ENCODE data around the gene VPS26C. TPM values are rescaled to one million over a fixed set of nuclear protein-coding genes. Genes with fewer than 3 reads are reported as not detected.

VPS26C gene
- polyA plus RNA-seq, 1 of the 3 experiments (the other 2 are of a cell fraction): 34.8 TPM

DNA sequence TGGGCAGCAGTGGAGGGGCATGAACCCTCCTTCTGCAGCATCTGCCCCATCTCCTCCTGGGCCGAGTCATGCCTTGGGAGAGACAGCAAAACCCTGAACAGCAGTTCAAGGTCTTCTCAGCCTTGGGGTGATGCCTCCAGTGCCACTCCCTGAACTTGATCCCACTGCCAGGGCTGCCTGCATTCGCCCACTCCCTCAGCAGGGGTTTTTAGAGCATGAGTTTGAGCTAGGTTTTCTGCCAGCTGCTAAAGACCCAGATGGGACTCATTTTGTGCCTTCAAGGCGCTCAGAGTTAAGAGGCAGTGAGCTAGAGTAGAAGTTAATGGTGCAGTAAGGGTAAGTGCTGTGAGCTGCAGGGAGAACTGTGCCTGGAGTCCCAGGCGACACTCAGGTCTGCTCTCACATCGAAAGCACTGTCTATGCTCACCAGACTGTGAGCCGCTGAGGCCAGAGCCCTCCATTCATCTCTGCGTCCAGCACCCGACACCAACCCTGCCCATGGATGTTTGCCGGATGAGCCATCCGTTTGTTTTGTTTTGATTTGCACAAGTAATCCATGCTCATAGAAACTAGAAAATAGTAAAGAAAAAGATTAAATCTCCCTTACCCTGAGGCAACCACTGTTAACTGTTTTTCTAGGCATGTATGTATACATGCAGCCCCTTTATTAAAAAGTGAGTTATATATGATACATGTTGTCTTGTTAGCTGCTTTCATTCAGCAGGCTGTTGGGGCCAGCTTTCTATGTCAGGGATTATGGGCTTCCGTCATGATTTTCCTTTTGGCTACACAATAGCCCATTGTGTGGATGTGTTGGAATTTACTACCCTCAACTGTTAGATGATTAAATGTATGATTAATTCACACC, 67.8 kb downstream of the VPS26C start:
- Histone ChIP-seq H4K20me1 (ENCODE audit: insufficient read depth) (no peaks in the 10 kb centered on the region), H3K79me2 (ENCODE audit: insufficient read depth) (no peaks in the 10 kb centered on the region), H3K9me2 (no peaks in the 10 kb centered on the region), H3K27ac (ENCODE audit: low read depth in 2 of 2, low read length in 1 of 2) (no peak overlapping the region; a peak in 1 of 4 replicates), H3K36me3 (replicated peaks in 1 of 2; ENCODE audit: control insufficient read depth in 1 of 2, insufficient read depth in 2 of 2, low read length in 1 of 2) (peaks cover 64 to 80% of the 10 kb centered on the region in 2 experiments), H2AFZ (ENCODE audit: low read depth) (no peak overlapping the region), H3F3A (replicated peaks; ENCODE audit: insufficient read depth) (no peaks in the 10 kb centered on the region), H3K4me3 (ENCODE audit: low read depth in 2 of 2, low read length in 1 of 2) (no peak overlapping the region), H3K9ac (no peak overlapping the region), H3K27me3 (ENCODE audit: insufficient read depth) (no peaks in the 10 kb centered on the region), H3K4me1 (ENCODE audit: control insufficient read depth in 1 of 2, insufficient read depth in 2 of 2, low read depth in 1 of 2, low read length in 1 of 2) (no peaks in the 10 kb centered on the region; a peak in 1 of 4 replicates), H3K4me2 (no peak overlapping the region), H3K9me3 (no peaks in the 10 kb centered on the region)
- WGBS (ENCODE audit: low lambda C conversion rate): 90% methylated on average over 11 of the region's 11 CpGs
- CTCF ChIA-PET: no interaction called here
- peak; percentile 17 for DNase-seq
- TF ChIP-seq ZBTB33 (IDR thresholded peaks at IDR 0.05; ENCODE audit: borderline replicate concordance, low read depth): no peak
- TF ChIP-seq GABPA (IDR thresholded peaks at IDR 0.05; ENCODE audit: low read depth): no peak
- no peak for TF ChIP-seq ELF1 (IDR thresholded peaks at IDR 0.05)
- no peak for TF ChIP-seq MEF2A (IDR thresholded peaks at IDR 0.05; ENCODE audit: borderline replicate concordance, low read depth)
- no peak for TF ChIP-seq FOSL2 (IDR thresholded peaks at IDR 0.05; ENCODE audit: borderline replicate concordance, low read depth)
- no peak for TF ChIP-seq NFIC (IDR thresholded peaks at IDR 0.05; ENCODE audit: borderline replicate concordance)
- TF ChIP-seq EZH2phosphoT487 (IDR thresholded peaks at IDR 0.05; ENCODE audit: borderline replicate concordance, low read depth): no peak
- TF ChIP-seq, protein P1, sequence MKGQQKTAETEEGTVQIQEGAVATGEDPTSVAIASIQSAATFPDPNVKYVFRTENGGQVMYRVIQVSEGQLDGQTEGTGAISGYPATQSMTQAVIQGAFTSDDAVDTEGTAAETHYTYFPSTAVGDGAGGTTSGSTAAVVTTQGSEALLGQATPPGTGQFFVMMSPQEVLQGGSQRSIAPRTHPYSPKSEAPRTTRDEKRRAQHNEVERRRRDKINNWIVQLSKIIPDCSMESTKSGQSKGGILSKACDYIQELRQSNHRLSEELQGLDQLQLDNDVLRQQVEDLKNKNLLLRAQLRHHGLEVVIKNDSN (IDR thresholded peaks at IDR 0.05; ENCODE audit: borderline replicate concordance, low read depth): no peak
- TF ChIP-seq MAX (IDR thresholded peaks at IDR 0.05; ENCODE audit: low read depth): no peak
- TF ChIP-seq TAF1 (IDR thresholded peaks at IDR 0.05; ENCODE audit: borderline replicate concordance, low read depth, low read length): no peak
- TF ChIP-seq FOXM1 (IDR thresholded peaks at IDR 0.05; ENCODE audit: low read depth): no peak
- TF ChIP-seq RXRA (IDR thresholded peaks at IDR 0.05; ENCODE audit: borderline replicate concordance, low read depth): no peak
- no peak for TF ChIP-seq FOXJ3 (CRISPR knock-in tag; IDR thresholded peaks at IDR 0.05)
- TF ChIP-seq SIN3A (IDR thresholded peaks at IDR 0.05; ENCODE audit: borderline replicate concordance, low read depth, low read length): no peak
- POLR2A ChIA-PET: no interaction called here

Measured in SK-N-SH (cell line).